Endothelial cell of umbilical vein (primary cell): Measurements from ENCODE around the gene FNDC3A. TPM values are rescaled to one million over a fixed set of nuclear protein-coding genes. Genes with fewer than 3 reads are reported as not detected.

ENCODE experiments used
- BruUV-seq: library from RNA; stranded (reverse); fragments of 400-500 nt; replicated peaks from 2 replicates; lab custom pipeline; 2021; lab: Mats Ljungman, UMichigan
- CTCF ChIA-PET: fragments of 300-600, 350-600 bp; sonication (Branson Sonifier 250); formaldehyde crosslinking; loops from one replicate; lab custom pipeline; 2021; ENCODE audit warnings: antibody characterized with exemption, inconsistent platforms; lab: Charles Lee
- POLR2A ChIA-PET: fragments of 300-600, 350-600 bp; sonication (Branson Sonifier 250); formaldehyde crosslinking; loops from one replicate; lab custom pipeline; 2021; ENCODE audit warnings: antibody characterized with exemption, inconsistent platforms; lab: Charles Lee
- DNase-seq: peaks from one replicate; pipeline ENCODE4 v3.0.0-alpha.2; 2011; ENCODE audit warnings: low read depth, low spot score
- FAIRE-seq: peaks from 2 replicates; lab custom pipeline; 2011; peaks lifted over from hg19 to GRCh38; lab: Jason Lieb, UNC
- H2AFZ ChIP-seq: 2 replicates; pipeline ENCODE4 v1.6.0; 2012; ENCODE audit warnings: low read depth, low read length, control low read depth, inconsistent platforms
- H3K27ac ChIP-seq: 2 replicates; pipeline ENCODE4 v1.5.1; 2011; ENCODE audit warnings: low read depth, mild to moderate bottlenecking, control low read depth, low read length, moderate library complexity; ENCODE audit not compliant: insufficient read depth
- H3K27me3 ChIP-seq, 2 experiments: 2 replicates each; pipeline versions ENCODE4 v1.6.0 to v1.6.1; 2011; ENCODE audit warnings: low read length in 2 of 2, mixed read lengths in 1 of 2; ENCODE audit not compliant: control insufficient read depth in 2 of 2, insufficient read depth in 2 of 2
- H3K36me3 ChIP-seq, 2 experiments: 2 replicates in 1 of 2; 3 replicates in 1 of 2; pipeline ENCODE4 v1.5.1; 2011; ENCODE audit warnings: low read length in 2 of 2, mild to moderate bottlenecking in 1 of 2, moderate library complexity in 1 of 2; ENCODE audit not compliant: control insufficient read depth in 2 of 2, insufficient read depth in 2 of 2; ENCODE audit errors: extremely low read depth in 1 of 2
- H3K4me1 ChIP-seq: 3 replicates; pipeline ENCODE4 v1.5.1; 2011; ENCODE audit warnings: mild to moderate bottlenecking, low read length; ENCODE audit not compliant: control insufficient read depth, insufficient read depth; ENCODE audit errors: extremely low read depth
- H3K4me2 ChIP-seq: 2 replicates; pipeline ENCODE4 v1.6.1; 2011; ENCODE audit warnings: low read length, control low read depth, mixed read lengths; ENCODE audit not compliant: insufficient read depth
- H3K4me3 ChIP-seq, 3 experiments: fragments of 200-600 bp in 1 of 3; sonication (generic), shearing (Covaris generic) in 1 of 3; replicated peaks in 1 of 3; 2 replicates each; pipeline ENCODE4 v1.5.1; 2011 to 2016; ENCODE audit warnings: control low read depth in 3 of 3, low read length in 3 of 3, mild to moderate bottlenecking in 2 of 3, inconsistent platforms in 1 of 3, low read depth in 1 of 3, moderate library complexity in 1 of 3; ENCODE audit not compliant: insufficient read depth in 1 of 3
- H3K79me2 ChIP-seq: 2 replicates; pipeline ENCODE4 v1.6.0; 2012; ENCODE audit warnings: low read length, inconsistent platforms; ENCODE audit not compliant: control insufficient read depth, insufficient read depth
- H3K9ac ChIP-seq: replicated peaks from 2 replicates; pipeline ENCODE3; 2011; ENCODE audit warnings: low read length, control low read depth; ENCODE audit not compliant: insufficient read depth; ENCODE audit errors: extremely low read depth
- H3K9me1 ChIP-seq: replicated peaks from 3 replicates; pipeline ENCODE4 v1.6.0; 2011; ENCODE audit warnings: mild to moderate bottlenecking, low read length; ENCODE audit not compliant: control insufficient read depth, insufficient read depth; ENCODE audit errors: extremely low read depth
- H3K9me3 ChIP-seq: replicated peaks from 2 replicates; pipeline ENCODE4 v1.5.1; 2012; ENCODE audit warnings: low read length, inconsistent platforms; ENCODE audit not compliant: control insufficient read depth, insufficient read depth
- H4K20me1 ChIP-seq: replicated peaks from 2 replicates; pipeline ENCODE3; 2011; ENCODE audit warnings: mild to moderate bottlenecking, low read length; ENCODE audit not compliant: control insufficient read depth, insufficient read depth; ENCODE audit errors: extremely low read depth
- FOS ChIP-seq: IDR thresholded peaks from 2 replicates; pipeline ENCODE4 v1.6.1; 2011; ENCODE audit warnings: mild to moderate bottlenecking, low read length, moderate library complexity, borderline replicate concordance; ENCODE audit not compliant: insufficient read depth
- GATA2 ChIP-seq: IDR thresholded peaks from 2 replicates; pipeline ENCODE4 v1.7.0; 2011; ENCODE audit warnings: low read depth, mild to moderate bottlenecking, moderate library complexity, mixed read lengths, low read length; ENCODE audit not compliant: insufficient read length, insufficient read depth
- MAX ChIP-seq: IDR thresholded peaks from 2 replicates; pipeline ENCODE4 v1.6.1; 2011; ENCODE audit not compliant: insufficient read depth, insufficient read length
- POLR2A ChIP-seq: IDR thresholded peaks from 2 replicates; pipeline ENCODE4 v1.6.1; 2012; ENCODE audit warnings: low read depth, mild to moderate bottlenecking, control low read depth, low read length
- POLR2AphosphoS5 ChIP-seq: IDR thresholded peaks from 2 replicates; pipeline ENCODE4 v1.6.1; 2012; ENCODE audit warnings: low read depth, mild to moderate bottlenecking, control low read depth, low read length, moderate library complexity; ENCODE audit not compliant: insufficient read depth
- dilution Hi-C: fragments of 300-500 bp; cut with MboI; formaldehyde crosslinking; loops from one replicate; pipeline ENCODE4 v1.15.0; 2019; ENCODE audit warnings: low sequenced_read_pairs; ENCODE audit not compliant: extremely low pct_ligation_motif_present
- intact Hi-C: fragments of 100-400 bp; cut with micrococcal nuclease; formaldehyde crosslinking; loops from one replicate; pipeline ENCODE4 v1.10.0; 2022
- polyA plus RNA-seq, 4 experiments: library from polyadenylated mRNA; depleted of rRNA in 3 of 4; stranded (reverse) in 3 of 4; unstranded in 1 of 4; fragments of >200 nt; gene quantifications; 2 replicates each; pipeline versions ENCODE4 v1.2.1 to v1.2.3, GENCODE V29; 2011 to 2012; ENCODE audit warnings: missing spikeins in 1 of 4
- small RNA-seq: library from RNA; depleted of rRNA; stranded (forward); fragments of <200 nt; gene quantifications from one replicate; pipeline ENCODE3, GENCODE V24; 2012; ENCODE audit warnings: low replicate concordance, low read depth; ENCODE audit not compliant: insufficient read depth, insufficient read length
- total RNA-seq: library from RNA; stranded (reverse); gene quantifications from 2 replicates; pipeline ENCODE4 v1.2.3, GENCODE V29; 2021

FNDC3A gene
- total and polyA plus RNA-seq, 2 donors (not counting 3 experiments of a cell fraction or from before 2014, with no cell fraction given) = 26.3 to 50.8 TPM

- no peak for DNase-seq
- Histone ChIP-seq H3K9ac (no peak overlapping the region), H3K79me2 (peaks cover 2% of the 10 kb centered on the region), H3K27me3 (no peaks in the 10 kb centered on the region), H2AFZ (no peak overlapping the region), H3K9me3 (no peaks in the 10 kb centered on the region), H3K4me3 (no peak overlapping the region), H3K36me3 (peaks cover 13% of the 10 kb centered on the region in 2 experiments), H3K4me2 (no peak overlapping the region), H3K9me1 (no peaks in the 10 kb centered on the region), H3K27ac (no peak overlapping the region), H4K20me1 (no peaks in the 10 kb centered on the region), H3K4me1 (peaks cover 5% of the 10 kb centered on the region)
- ChIA-PET CTCF (interaction anchor here (1.0 to 2.3 kb wide), 3 partner anchors 10 to 349 kb away, joined by 4 to 12 read pairs (median 6); partner anchors contain the start of gene CDADC1), POLR2A (no interaction called here)
- BruUV-seq = no TSS peak
- no peak for FAIRE-seq
- intact Hi-C loops = no loop called here
- dilution Hi-C loops = no loop called here
- no peak for TF ChIP-seq POLR2A
- TF ChIP-seq GATA2 = no peak
- TF ChIP-seq POLR2AphosphoS5 = no peak
- TF ChIP-seq MAX = no peak
- TF ChIP-seq FOS = no peak
Measured at GRCh38 chr13:49258089-49258796, 282.5 kb downstream of the FNDC3A start.

Small RNA genes within 50 kb of the gene (small RNA-seq; reads per million reads assigned to genes)
- not detected for gene COX7CP1
- 1.1 reads per million for gene RNU6-60P
- gene RNY3P2 = not detected

Other genes with a start within 250 kb of the FNDC3A start
- not detected in 2 replicates for gene MLNR, start 244.4 kb downstream of the FNDC3A start, total RNA-seq
- not detected in 2 replicates for gene MLNR, start 244.4 kb downstream of the FNDC3A start, polyA plus RNA-seq